Naive thymus-derived CD4-positive, alpha-beta T cell (primary cell): ENCODE data around the gene GRIK2. TPM values are rescaled to one million over a fixed set of nuclear protein-coding genes. Genes with fewer than 3 reads are reported as not detected.

Experiments
- ATAC-seq: fragments of 150-1000 bp; cut with Tn5 transposase; 2 replicates; pipeline ENCODE4 v1.10.0; 2021; ENCODE audit warnings: mild to moderate bottlenecking, moderate library complexity
- CTCF ChIA-PET: fragments of 350-600 bp; sonication (Branson Sonifier 250); formaldehyde crosslinking; loops from one replicate; lab custom pipeline; 2021; ENCODE audit warnings: antibody characterized with exemption; lab: Charles Lee
- POLR2A ChIA-PET: fragments of 350-600 bp; sonication (Branson Sonifier 250); formaldehyde crosslinking; loops from one replicate; lab custom pipeline; 2021; ENCODE audit warnings: antibody characterized with exemption, inconsistent platforms; lab: Charles Lee
- DNase-seq, 9 donors: peaks; one replicate each; pipeline versions ENCODE4 v3.0.0 to v3.0.0-alpha.2; 2020 to 2022; ENCODE audit warnings: mixed read lengths in 1 of 9
- H3K27ac ChIP-seq: one replicate; pipeline ENCODE4 v1.7.0; 2013; ENCODE audit warnings: mild to moderate bottlenecking, low read depth, low read length, moderate library complexity
- H3K27me3 ChIP-seq, 2 donors: one replicate each; pipeline ENCODE4 v1.7.0; 2013; ENCODE audit warnings: low read length in 2 of 2, mild to moderate bottlenecking in 2 of 2, moderate library complexity in 2 of 2; ENCODE audit not compliant: control insufficient read depth in 2 of 2, insufficient read depth in 2 of 2
- H3K36me3 ChIP-seq, 3 experiments: 1 replicate in 2 of 3; 2 replicates in 1 of 3; pipeline ENCODE4 v1.7.0; 2013; ENCODE audit warnings: low read length in 3 of 3, mild to moderate bottlenecking in 3 of 3, moderate library complexity in 1 of 3; ENCODE audit not compliant: insufficient read depth in 3 of 3, control insufficient read depth in 2 of 3
- H3K4me1 ChIP-seq, 2 donors: one replicate each; pipeline ENCODE4 v1.7.0; 2013; ENCODE audit warnings: low read length in 2 of 2, mild to moderate bottlenecking in 2 of 2, moderate library complexity in 1 of 2; ENCODE audit not compliant: control insufficient read depth in 2 of 2, insufficient read depth in 2 of 2
- H3K4me3 ChIP-seq: 2 replicates; pipeline ENCODE4 v1.7.0; 2013; ENCODE audit warnings: mild to moderate bottlenecking, low read length
- H3K9me3 ChIP-seq, 3 experiments: 1 replicate in 2 of 3; 2 replicates in 1 of 3; pipeline ENCODE4 v1.7.0; 2013; ENCODE audit warnings: low read length in 3 of 3; ENCODE audit not compliant: control insufficient read depth in 2 of 3
- H3K27ac Mint-ChIP-seq, 9 donors: one replicate each; pipeline ENCODE4 v1.8.0; 2020 to 2022; ENCODE audit warnings: mixed read lengths in 9 of 9, mild to moderate bottlenecking in 8 of 9, moderate library complexity in 5 of 9, inconsistent platforms in 2 of 9
- H3K27me3 Mint-ChIP-seq, 5 donors: one replicate each; pipeline ENCODE4 v1.8.0; 2021 to 2022; ENCODE audit warnings: mixed read lengths in 5 of 5, mild to moderate bottlenecking in 1 of 5
- H3K36me3 Mint-ChIP-seq, 5 donors: one replicate each; pipeline ENCODE4 v1.8.0; 2020 to 2022; ENCODE audit warnings: mixed read lengths in 5 of 5, mild to moderate bottlenecking in 3 of 5, inconsistent platforms in 1 of 5
- H3K4me1 Mint-ChIP-seq, 7 donors: one replicate each; pipeline ENCODE4 v1.8.0; 2020 to 2022; ENCODE audit warnings: mixed read lengths in 7 of 7, mild to moderate bottlenecking in 3 of 7, inconsistent platforms in 1 of 7
- H3K4me3 Mint-ChIP-seq, 10 donors: one replicate each; pipeline ENCODE4 v1.8.0; 2020 to 2022; ENCODE audit warnings: mild to moderate bottlenecking in 10 of 10, mixed read lengths in 10 of 10, moderate library complexity in 6 of 10, inconsistent platforms in 2 of 10
- H3K9me3 Mint-ChIP-seq, 11 donors: one replicate each; pipeline ENCODE4 v1.8.0; 2020 to 2022; ENCODE audit warnings: mixed read lengths in 11 of 11, mild to moderate bottlenecking in 4 of 11, inconsistent platforms in 1 of 11, moderate library complexity in 1 of 11
- intact Hi-C, 2 donors: fragments of 100-400 bp; cut with micrococcal nuclease; formaldehyde crosslinking; loops; one replicate each; pipeline ENCODE4 v1.15.1; 2023
- polyA plus RNA-seq, 2 donors: library from polyadenylated mRNA; unstranded; fragments of 300-500 nt; fragmentation: Illumina TruSeq; gene quantifications; one replicate each; pipeline ENCODE4 v1.2.3, GENCODE V29; 2021
- total RNA-seq, 6 experiments: library from RNA in 5 of 6; stranded (reverse) in 5 of 6; gene quantifications; 1 replicate in 5 of 6; 2 replicates in 1 of 6; pipeline ENCODE4 v1.2.3 and lab custom pipeline; 2021 to 2026

GRIK2 gene
- total and polyA plus RNA-seq, 7 experiments from 2014 or later = 0.16 to 0.22 TPM; not detected in 5

- Mint-ChIP-seq H3K4me1 (no peaks in the 10 kb centered on the region), H3K27ac (no peak overlapping the region), H3K4me3 (no peak overlapping the region), H3K27me3 (no peaks in the 10 kb centered on the region), H3K36me3 (no peaks in the 10 kb centered on the region), H3K9me3 (peaks cover 0 to 19% (median 0%) of the 10 kb centered on the region in 11 donors)
- Histone ChIP-seq H3K27ac (no peak overlapping the region), H3K9me3 (no peaks in the 10 kb centered on the region), H3K4me3 (no peak overlapping the region), H3K36me3 (no peaks in the 10 kb centered on the region), H3K4me1 (no peaks in the 10 kb centered on the region), H3K27me3 (no peaks in the 10 kb centered on the region)
- ChIA-PET POLR2A (interaction anchor here (0.6 kb wide), 1 partner anchor 15 kb away, joined by 3 read pairs; no protein-coding TSS in a partner anchor), CTCF (no interaction called here)
- ATAC-seq = no peak
- no peak for DNase-seq
- intact Hi-C loops = no loop called here
Measured at GRCh38 chr6:101811108-101811507, 417.6 kb downstream of the GRIK2 start.

- ATAC-seq (no peak), DNase-seq (no peak)
- H3K4me1 ChIP-seq = no peaks in the 10 kb centered on the region
- H3K4me1 Mint-ChIP-seq = no peaks in the 10 kb centered on the region
- no peaks in the 10 kb centered on the region for H3K36me3 Mint-ChIP-seq
- peaks cover 0 to 10% (median 0%) of the 10 kb centered on the region in 11 donors for H3K9me3 Mint-ChIP-seq
- no peaks in the 10 kb centered on the region for H3K27me3 ChIP-seq
- ChIA-PET POLR2A (no interaction called here), CTCF (no interaction called here)
- H3K4me3 ChIP-seq = no peak overlapping the region
- no peak overlapping the region for H3K4me3 Mint-ChIP-seq
- H3K36me3 ChIP-seq = no peaks in the 10 kb centered on the region
- H3K9me3 ChIP-seq = no peaks in the 10 kb centered on the region
- H3K27ac Mint-ChIP-seq = no peak overlapping the region
- intact Hi-C loops = no loop called here
- H3K27me3 Mint-ChIP-seq = no peaks in the 10 kb centered on the region
- H3K27ac ChIP-seq = no peak overlapping the region
Measured at GRCh38 chr6:101816716-101817115, 423.2 kb downstream of the GRIK2 start.

- H3K4me1 Mint-ChIP-seq = no peaks in the 10 kb centered on the region
- Histone ChIP-seq H3K27ac (no peak overlapping the region), H3K4me3 (no peak overlapping the region), H3K9me3 (no peaks in the 10 kb centered on the region), H3K27me3 (no peaks in the 10 kb centered on the region), H3K36me3 (no peaks in the 10 kb centered on the region), H3K4me1 (no peaks in the 10 kb centered on the region)
- H3K4me3 Mint-ChIP-seq = no peak overlapping the region
- intact Hi-C loops = no loop called here
- H3K27ac Mint-ChIP-seq = no peak overlapping the region
- no peak for ATAC-seq
- no peak for DNase-seq
- CTCF ChIA-PET = no interaction called here
- peaks cover 0 to 10% (median 0%) of the 10 kb centered on the region in 11 donors for H3K9me3 Mint-ChIP-seq
- no peaks in the 10 kb centered on the region for H3K36me3 Mint-ChIP-seq
- POLR2A ChIA-PET = no interaction called here
- no peaks in the 10 kb centered on the region for H3K27me3 Mint-ChIP-seq
Measured at GRCh38 chr6:101818051-101818450, 424.5 kb downstream of the GRIK2 start.

- H3K4me3 Mint-ChIP-seq = no peak overlapping the region
- CTCF ChIA-PET = no interaction called here
- H3K4me1 Mint-ChIP-seq = no peaks in the 10 kb centered on the region
Measured at GRCh38 chr6:101824551-101825345, 431.2 kb downstream of the GRIK2 start.

GRCh38 chr6:101826269-101826668 is 432.8 kb downstream of the GRIK2 start:
- Histone ChIP-seq H3K9me3 (no peaks in the 10 kb centered on the region), H3K27me3 (no peaks in the 10 kb centered on the region), H3K4me1 (no peaks in the 10 kb centered on the region), H3K27ac (no peak overlapping the region), H3K36me3 (no peaks in the 10 kb centered on the region), H3K4me3 (no peak overlapping the region)
- Mint-ChIP-seq H3K4me1 (no peaks in the 10 kb centered on the region), H3K27ac (no peak overlapping the region), H3K36me3 (no peaks in the 10 kb centered on the region), H3K27me3 (no peaks in the 10 kb centered on the region), H3K4me3 (no peak overlapping the region), H3K9me3 (peaks cover 0 to 25% (median 13%) of the 10 kb centered on the region in 11 donors)
- POLR2A ChIA-PET = no interaction called here
- DNase-seq (no peak), ATAC-seq (no peak)
- intact Hi-C loops = no loop called here
- CTCF ChIA-PET = no interaction called here

More at GRCh38 chr6:101824551-101825345, 431.2 kb downstream of the GRIK2 start:
- Histone ChIP-seq H3K27me3 (no peaks in the 10 kb centered on the region), H3K4me1 (no peaks in the 10 kb centered on the region), H3K9me3 (no peaks in the 10 kb centered on the region), H3K27ac (no peak overlapping the region), H3K4me3 (no peak overlapping the region), H3K36me3 (no peaks in the 10 kb centered on the region)
- DNase-seq = no peak
- ATAC-seq = no peak
- H3K27me3 Mint-ChIP-seq = no peaks in the 10 kb centered on the region
- intact Hi-C loops = no loop called here
- H3K27ac Mint-ChIP-seq = no peak overlapping the region
- peaks cover 0 to 22% (median 11%) of the 10 kb centered on the region in 11 donors for H3K9me3 Mint-ChIP-seq
- POLR2A ChIA-PET = no interaction called here
- no peaks in the 10 kb centered on the region for H3K36me3 Mint-ChIP-seq

- no peaks in the 10 kb centered on the region for H3K27me3 ChIP-seq
- H3K4me3 ChIP-seq = no peak overlapping the region
- ChIA-PET CTCF (no interaction called here), POLR2A (no interaction called here)
- H3K4me1 Mint-ChIP-seq = no peaks in the 10 kb centered on the region
- no peak overlapping the region for H3K27ac Mint-ChIP-seq
- H3K9me3 ChIP-seq = no peaks in the 10 kb centered on the region
- no peak overlapping the region for H3K27ac ChIP-seq
- H3K4me3 Mint-ChIP-seq = no peak overlapping the region
- H3K36me3 Mint-ChIP-seq = no peaks in the 10 kb centered on the region
- intact Hi-C loops = no loop called here
- H3K36me3 ChIP-seq = no peaks in the 10 kb centered on the region
- H3K9me3 Mint-ChIP-seq = peaks cover 0 to 25% (median 13%) of the 10 kb centered on the region in 11 donors
- DNase-seq (no peak), ATAC-seq (no peak)
- H3K27me3 Mint-ChIP-seq = no peaks in the 10 kb centered on the region
- no peaks in the 10 kb centered on the region for H3K4me1 ChIP-seq
Measured at GRCh38 chr6:101826678-101827077, 433.2 kb downstream of the GRIK2 start.

GRCh38 chr6:101830501-101831031 is 437.1 kb downstream of the GRIK2 start:
- intact Hi-C loops = no loop called here
- Mint-ChIP-seq H3K27ac (no peak overlapping the region), H3K4me1 (no peaks in the 10 kb centered on the region), H3K36me3 (no peaks in the 10 kb centered on the region), H3K27me3 (no peaks in the 10 kb centered on the region), H3K4me3 (no peak overlapping the region), H3K9me3 (peaks cover 0 to 25% (median 13%) of the 10 kb centered on the region in 11 donors)
- CTCF ChIA-PET = no interaction called here
- DNase-seq = no peak
- no peak overlapping the region for H3K27ac ChIP-seq
- no peak for ATAC-seq
- no peak overlapping the region for H3K4me3 ChIP-seq
- H3K4me1 ChIP-seq = no peaks in the 10 kb centered on the region
- no peaks in the 10 kb centered on the region for H3K9me3 ChIP-seq
- H3K36me3 ChIP-seq = no peaks in the 10 kb centered on the region
- H3K27me3 ChIP-seq = no peaks in the 10 kb centered on the region
- POLR2A ChIA-PET = no interaction called here
